C4-2B (cell line): ENCODE data around the gene PSTPIP1.

Experiments
- ZFX ChIP-seq: fragments of 450-650 bp; IDR thresholded peaks from 2 replicates; pipeline ENCODE4 v1.6.1; 2017
- TF ChIP-seq, protein P1 (sequence below): fragments of 450-650 bp; conservative IDR thresholded peaks from 2 replicates; pipeline ENCODE4 v1.5.1; 2017; ENCODE audit warnings: mild to moderate bottlenecking

GRCh38 chr15:77012868-77013267, 17.9 kb downstream of the PSTPIP1 start:
- TF ChIP-seq, protein P1, sequence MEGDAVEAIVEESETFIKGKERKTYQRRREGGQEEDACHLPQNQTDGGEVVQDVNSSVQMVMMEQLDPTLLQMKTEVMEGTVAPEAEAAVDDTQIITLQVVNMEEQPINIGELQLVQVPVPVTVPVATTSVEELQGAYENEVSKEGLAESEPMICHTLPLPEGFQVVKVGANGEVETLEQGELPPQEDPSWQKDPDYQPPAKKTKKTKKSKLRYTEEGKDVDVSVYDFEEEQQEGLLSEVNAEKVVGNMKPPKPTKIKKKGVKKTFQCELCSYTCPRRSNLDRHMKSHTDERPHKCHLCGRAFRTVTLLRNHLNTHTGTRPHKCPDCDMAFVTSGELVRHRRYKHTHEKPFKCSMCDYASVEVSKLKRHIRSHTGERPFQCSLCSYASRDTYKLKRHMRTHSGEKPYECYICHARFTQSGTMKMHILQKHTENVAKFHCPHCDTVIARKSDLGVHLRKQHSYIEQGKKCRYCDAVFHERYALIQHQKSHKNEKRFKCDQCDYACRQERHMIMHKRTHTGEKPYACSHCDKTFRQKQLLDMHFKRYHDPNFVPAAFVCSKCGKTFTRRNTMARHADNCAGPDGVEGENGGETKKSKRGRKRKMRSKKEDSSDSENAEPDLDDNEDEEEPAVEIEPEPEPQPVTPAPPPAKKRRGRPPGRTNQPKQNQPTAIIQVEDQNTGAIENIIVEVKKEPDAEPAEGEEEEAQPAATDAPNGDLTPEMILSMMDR, result no peak
- TF ChIP-seq ZFX, result no peak
